Measurements from ENCODE around the gene DYNC1LI1. TPM values are rescaled to one million over a fixed set of nuclear protein-coding genes. Genes with fewer than 3 reads are reported as not detected.

Gene DYNC1LI1
- total RNA-seq (10 to 100 TPM; 36.9 to 39.6 TPM), polyA plus RNA-seq (23.4 TPM)

- Histone ChIP-seq H3K27me3 (ENCODE audit: insufficient read depth, low read length, poor library complexity, severe bottlenecking) (no peaks in the 10 kb centered on the region), H3K27ac (ENCODE audit: low read depth, low read length) (peak within 1 kb of the TSS; percentile 90), H3K4me3 (ENCODE audit: low read length) (peak within 1 kb of the TSS; percentile 78), H3K4me1 (ENCODE audit: insufficient read depth, low read length) (peaks cover 25% of the 10 kb centered on the region), H3K36me3 (ENCODE audit: insufficient read depth, low read length) (no peaks in the 10 kb centered on the region), H3K9me3 (ENCODE audit: low read length) (no peaks in the 10 kb centered on the region)
- ChIA-PET CTCF (interaction anchor here (0.8 to 1.2 kb wide), 2 partner anchors 19 to 69 kb away, joined by 3 to 5 read pairs; no protein-coding TSS in a partner anchor), POLR2A (no interaction called here)
- Mint-ChIP-seq H3K4me3 (peak within 1 kb of the TSS; percentile 85 to 97 (median 92)), H3K36me3 (peaks cover 0 to 12% (median 0%) of the 10 kb centered on the region in 3 donors), H3K4me1 (peaks cover 28 to 47% (median 36%) of the 10 kb centered on the region in 3 donors), H3K9me3 (no peaks in the 10 kb centered on the region), H3K27me3 (no peaks in the 10 kb centered on the region), H3K27ac (peak within 1 kb of the TSS; percentile 79 to 98 (median 93))
- peak; percentile 91 to 96 (median 94) for DNase-seq
Observed at GRCh38 chr3:32570421-32571191, at the start of gene DYNC1LI1. DYNC1LI1 (minus strand) TSS chr3:32570858; CDS start chr3:32570770, 88 bp downstream.

- no peaks in the 10 kb centered on the region for H3K36me3 Mint-ChIP-seq
- CTCF ChIA-PET = no interaction called here
Observed at GRCh38 chr3:32619395-32619794, 48.7 kb upstream of the DYNC1LI1 start.

GRCh38 chr3:32616267-32616962 lies 45.8 kb upstream of the DYNC1LI1 start:
- CTCF ChIA-PET = no interaction called here

More at GRCh38 chr3:32619395-32619794, 48.7 kb upstream of the DYNC1LI1 start:
- no peaks in the 10 kb centered on the region for H3K36me3 ChIP-seq (ENCODE audit: insufficient read depth, low read length)
- Mint-ChIP-seq H3K4me3 (no peak overlapping the region), H3K27me3 (peaks cover 7 to 13% of the 10 kb centered on the region in 2 donors), H3K9me3 (peaks cover 2 to 16% (median 8%) of the 10 kb centered on the region in 5 donors), H3K27ac (no peak overlapping the region), H3K4me1 (no peaks in the 10 kb centered on the region)
- no peak for DNase-seq
- POLR2A ChIA-PET = no interaction called here
- no peaks in the 10 kb centered on the region for H3K4me1 ChIP-seq (ENCODE audit: insufficient read depth, low read length)
- H3K9me3 ChIP-seq (ENCODE audit: low read length) = no peaks in the 10 kb centered on the region
- H3K27ac ChIP-seq (ENCODE audit: low read depth, low read length) = no peak overlapping the region
- H3K27me3 ChIP-seq (ENCODE audit: insufficient read depth, low read length, poor library complexity, severe bottlenecking) = no peaks in the 10 kb centered on the region
- H3K4me3 ChIP-seq (ENCODE audit: low read length) = no peak overlapping the region

GRCh38 chr3:32614956-32615355 lies 44.3 kb upstream of the DYNC1LI1 start:
- no peak overlapping the region for H3K27ac Mint-ChIP-seq
- no peaks in the 10 kb centered on the region for H3K4me1 Mint-ChIP-seq
- H3K4me3 ChIP-seq (ENCODE audit: low read length) = no peak overlapping the region
- H3K27ac ChIP-seq (ENCODE audit: low read depth, low read length) = no peak overlapping the region
- H3K9me3 Mint-ChIP-seq = peaks cover 2 to 10% (median 5%) of the 10 kb centered on the region in 5 donors
- H3K4me1 ChIP-seq (ENCODE audit: insufficient read depth, low read length) = no peaks in the 10 kb centered on the region
- H3K36me3 Mint-ChIP-seq = no peaks in the 10 kb centered on the region
- DNase-seq = no peak
- POLR2A ChIA-PET = no interaction called here
- CTCF ChIA-PET = no interaction called here
- no peaks in the 10 kb centered on the region for H3K9me3 ChIP-seq (ENCODE audit: low read length)
- no peaks in the 10 kb centered on the region for H3K36me3 ChIP-seq (ENCODE audit: insufficient read depth, low read length)
- H3K27me3 ChIP-seq (ENCODE audit: insufficient read depth, low read length, poor library complexity, severe bottlenecking) = no peaks in the 10 kb centered on the region
- no peak overlapping the region for H3K4me3 Mint-ChIP-seq
- H3K27me3 Mint-ChIP-seq = peaks cover 16 to 24% of the 10 kb centered on the region in 2 donors

More at GRCh38 chr3:32616267-32616962, 45.8 kb upstream of the DYNC1LI1 start:
- Mint-ChIP-seq H3K9me3 (peaks cover 2 to 16% (median 8%) of the 10 kb centered on the region in 5 donors), H3K4me3 (no peak overlapping the region), H3K36me3 (no peaks in the 10 kb centered on the region), H3K27ac (no peak overlapping the region), H3K27me3 (peaks cover 17 to 23% of the 10 kb centered on the region in 2 donors), H3K4me1 (no peaks in the 10 kb centered on the region)
- no peak overlapping the region for H3K27ac ChIP-seq (ENCODE audit: low read depth, low read length)
- DNase-seq = no peak
- no peaks in the 10 kb centered on the region for H3K27me3 ChIP-seq (ENCODE audit: insufficient read depth, low read length, poor library complexity, severe bottlenecking)
- POLR2A ChIA-PET = no interaction called here
- no peaks in the 10 kb centered on the region for H3K4me1 ChIP-seq (ENCODE audit: insufficient read depth, low read length)
- H3K36me3 ChIP-seq (ENCODE audit: insufficient read depth, low read length) = no peaks in the 10 kb centered on the region
- H3K9me3 ChIP-seq (ENCODE audit: low read length) = no peaks in the 10 kb centered on the region
- no peak overlapping the region for H3K4me3 ChIP-seq (ENCODE audit: low read length)

GRCh38 chr3:32613183-32613582 lies 42.5 kb upstream of the DYNC1LI1 start:
- no peaks in the 10 kb centered on the region for H3K4me1 Mint-ChIP-seq
- peaks cover 14 to 24% of the 10 kb centered on the region in 2 donors for H3K27me3 Mint-ChIP-seq
- DNase-seq = no peak
- no peaks in the 10 kb centered on the region for H3K36me3 Mint-ChIP-seq
- no peak overlapping the region for H3K4me3 Mint-ChIP-seq
- no peaks in the 10 kb centered on the region for H3K9me3 Mint-ChIP-seq
- Histone ChIP-seq H3K36me3 (ENCODE audit: insufficient read depth, low read length) (no peaks in the 10 kb centered on the region), H3K4me1 (ENCODE audit: insufficient read depth, low read length) (no peaks in the 10 kb centered on the region), H3K4me3 (ENCODE audit: low read length) (no peak overlapping the region), H3K27me3 (ENCODE audit: insufficient read depth, low read length, poor library complexity, severe bottlenecking) (no peaks in the 10 kb centered on the region), H3K27ac (ENCODE audit: low read depth, low read length) (no peak overlapping the region), H3K9me3 (ENCODE audit: low read length) (no peaks in the 10 kb centered on the region)
- ChIA-PET CTCF (no interaction called here), POLR2A (no interaction called here)
- H3K27ac Mint-ChIP-seq = no peak overlapping the region

GRCh38 chr3:32612547-32612946 lies 41.9 kb upstream of the DYNC1LI1 start:
- Histone ChIP-seq H3K36me3 (ENCODE audit: insufficient read depth, low read length) (no peaks in the 10 kb centered on the region), H3K4me1 (ENCODE audit: insufficient read depth, low read length) (no peaks in the 10 kb centered on the region), H3K9me3 (ENCODE audit: low read length) (no peaks in the 10 kb centered on the region), H3K4me3 (ENCODE audit: low read length) (no peak overlapping the region), H3K27ac (ENCODE audit: low read depth, low read length) (no peak overlapping the region), H3K27me3 (ENCODE audit: insufficient read depth, low read length, poor library complexity, severe bottlenecking) (no peaks in the 10 kb centered on the region)
- Mint-ChIP-seq H3K9me3 (no peaks in the 10 kb centered on the region), H3K27me3 (peaks cover 14 to 24% of the 10 kb centered on the region in 2 donors), H3K4me3 (no peak overlapping the region), H3K4me1 (no peaks in the 10 kb centered on the region), H3K27ac (no peak overlapping the region), H3K36me3 (no peaks in the 10 kb centered on the region)
- CTCF ChIA-PET = no interaction called here
- no peak for DNase-seq
- POLR2A ChIA-PET = no interaction called here

GRCh38 chr3:32607522-32607921 lies 36.9 kb upstream of the DYNC1LI1 start:
- H3K4me3 Mint-ChIP-seq = no peak overlapping the region
- no peaks in the 10 kb centered on the region for H3K4me1 Mint-ChIP-seq
- H3K27me3 Mint-ChIP-seq = peaks cover under 1 to 17% of the 10 kb centered on the region in 2 donors
- H3K9me3 Mint-ChIP-seq = no peaks in the 10 kb centered on the region
- ChIA-PET CTCF (no interaction called here), POLR2A (no interaction called here)
- no peak overlapping the region for H3K27ac Mint-ChIP-seq
- H3K27ac ChIP-seq (ENCODE audit: low read depth, low read length) = no peak overlapping the region
- H3K36me3 ChIP-seq (ENCODE audit: insufficient read depth, low read length) = no peaks in the 10 kb centered on the region
- H3K4me1 ChIP-seq (ENCODE audit: insufficient read depth, low read length) = no peaks in the 10 kb centered on the region
- H3K9me3 ChIP-seq (ENCODE audit: low read length) = no peaks in the 10 kb centered on the region
- no peaks in the 10 kb centered on the region for H3K27me3 ChIP-seq (ENCODE audit: insufficient read depth, low read length, poor library complexity, severe bottlenecking)
- no peak overlapping the region for H3K4me3 ChIP-seq (ENCODE audit: low read length)
- no peak for DNase-seq
- no peaks in the 10 kb centered on the region for H3K36me3 Mint-ChIP-seq

GRCh38 chr3:32606960-32607359 lies 36.3 kb upstream of the DYNC1LI1 start:
- H3K36me3 Mint-ChIP-seq = no peaks in the 10 kb centered on the region
- ChIA-PET CTCF (no interaction called here), POLR2A (no interaction called here)
- Histone ChIP-seq H3K36me3 (ENCODE audit: insufficient read depth, low read length) (no peaks in the 10 kb centered on the region), H3K9me3 (ENCODE audit: low read length) (no peaks in the 10 kb centered on the region), H3K4me3 (ENCODE audit: low read length) (no peak overlapping the region), H3K27me3 (ENCODE audit: insufficient read depth, low read length, poor library complexity, severe bottlenecking) (no peaks in the 10 kb centered on the region), H3K4me1 (ENCODE audit: insufficient read depth, low read length) (no peaks in the 10 kb centered on the region), H3K27ac (ENCODE audit: low read depth, low read length) (no peak overlapping the region)
- no peak for DNase-seq
- no peaks in the 10 kb centered on the region for H3K9me3 Mint-ChIP-seq
- H3K27ac Mint-ChIP-seq = no peak overlapping the region
- peaks cover 0 to 22% of the 10 kb centered on the region in 2 donors for H3K27me3 Mint-ChIP-seq
- H3K4me3 Mint-ChIP-seq = no peak overlapping the region
- H3K4me1 Mint-ChIP-seq = no peaks in the 10 kb centered on the region
